Measurements from ENCODE around the gene JMJD8.
A peak's percentile ranks its signal among the peaks of the same experiment; 100 is the strongest.

The JMJD8 gene

DNA sequence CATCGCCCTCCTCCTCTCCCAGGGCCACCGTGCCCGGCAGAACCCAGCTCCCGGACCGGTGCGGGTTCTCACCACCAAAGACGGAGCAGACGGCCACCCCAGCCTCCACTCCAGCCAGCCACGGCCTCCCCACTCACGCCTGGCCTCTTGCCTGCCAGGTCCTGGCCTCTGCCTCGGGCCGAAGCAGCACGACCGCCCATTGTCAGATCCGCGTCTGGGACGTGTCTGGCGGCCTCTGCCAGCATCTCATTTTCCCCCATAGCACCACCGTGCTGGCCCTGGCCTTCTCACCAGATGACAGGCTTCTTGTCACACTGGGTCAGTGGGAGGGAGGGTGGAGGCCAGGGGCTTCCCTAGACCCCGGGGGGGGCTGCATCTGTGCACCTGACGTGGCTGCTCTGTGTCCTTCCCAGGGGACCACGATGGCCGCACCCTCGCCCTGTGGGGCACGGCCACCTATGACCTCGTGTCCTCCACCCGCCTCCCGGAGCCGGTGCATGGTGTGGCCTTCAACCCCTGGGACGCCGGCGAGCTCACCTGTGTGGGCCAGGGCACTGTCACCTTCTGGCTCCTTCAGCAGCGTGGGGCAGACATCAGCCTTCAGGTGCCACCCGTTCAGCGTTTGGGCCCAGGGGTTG lies 22.8 kb downstream of the JMJD8 start:
- no peak for DNase-seq (ENCODE audit: low spot score)

DNA sequence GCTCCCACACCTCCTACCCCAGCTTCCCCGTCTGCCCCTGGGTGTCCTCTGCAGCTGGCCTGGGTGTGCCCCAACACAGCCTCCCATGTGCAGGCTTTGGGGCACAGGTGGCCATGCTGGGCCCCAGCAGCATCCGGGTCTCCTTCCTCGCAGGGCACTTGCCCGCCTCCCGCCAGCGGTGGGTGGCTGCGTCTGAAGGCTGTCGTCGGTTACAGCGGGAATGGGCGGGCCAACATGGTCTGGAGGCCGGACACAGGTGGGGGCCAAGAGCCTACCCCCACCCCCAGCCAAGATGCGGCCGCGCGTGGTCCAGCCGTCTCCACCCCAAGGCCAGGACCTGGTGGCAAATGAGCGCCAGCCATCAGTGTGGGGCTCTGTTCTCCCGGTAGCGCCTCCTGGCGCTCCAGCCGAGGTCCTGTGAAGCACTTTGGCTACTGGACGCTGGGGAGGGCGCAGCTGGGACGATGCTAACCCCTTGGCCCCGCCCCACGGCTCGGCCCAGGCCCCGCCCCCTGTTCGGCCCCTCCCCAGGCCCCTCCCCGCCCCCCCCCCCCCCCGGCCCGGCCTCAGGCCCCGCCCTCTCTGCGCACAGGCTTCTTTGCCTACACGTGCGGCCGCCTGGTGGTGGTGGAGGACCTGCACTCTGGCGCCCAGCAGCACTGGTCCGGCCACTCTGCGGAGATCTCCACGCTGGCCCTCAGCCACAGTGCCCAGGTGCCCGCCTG lies 23.5 kb downstream of the JMJD8 start:
- DNase-seq (ENCODE audit: low spot score) = no peak

DNA sequence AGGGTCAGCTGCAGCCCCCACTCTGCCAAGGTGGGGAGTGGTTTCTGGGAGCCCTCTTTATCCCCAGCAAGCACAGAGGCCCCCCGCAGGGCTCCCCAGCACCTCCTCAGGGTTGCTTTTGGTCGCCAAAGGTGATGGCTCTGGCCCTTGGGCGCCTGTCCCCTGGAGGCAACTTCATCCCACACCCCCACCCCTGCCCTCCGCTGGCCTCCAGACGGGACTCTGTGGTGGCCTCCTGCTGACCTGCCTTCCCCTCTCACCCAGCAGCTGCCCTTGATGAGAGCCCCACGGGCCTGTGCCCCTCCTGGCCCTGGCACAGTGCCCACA lies 24.0 kb downstream of the JMJD8 start:
- DNase-seq (ENCODE audit: low spot score) = no peak

DNA sequence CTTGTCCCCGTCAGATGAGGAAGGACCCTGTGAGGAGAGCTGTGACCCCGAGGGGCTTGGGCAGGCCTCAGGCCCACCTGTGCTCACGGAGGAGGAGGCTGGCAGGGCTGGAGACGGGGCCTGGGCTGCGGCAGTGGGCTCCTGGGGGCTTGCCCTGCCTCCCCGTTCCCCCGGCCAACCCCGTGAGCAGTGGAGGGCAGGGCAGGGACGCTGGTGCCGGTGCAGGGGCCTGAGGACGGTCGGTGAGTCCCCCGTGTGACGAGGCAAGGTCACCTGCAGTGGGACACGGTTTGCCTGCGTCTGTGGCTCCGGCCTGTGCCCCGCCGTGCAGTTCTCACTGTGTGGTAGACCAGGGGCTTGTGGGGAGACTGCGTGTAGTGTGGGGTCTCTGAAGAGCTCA lies 24.5 kb downstream of the JMJD8 start:
- no peak for DNase-seq (ENCODE audit: low spot score)

DNA sequence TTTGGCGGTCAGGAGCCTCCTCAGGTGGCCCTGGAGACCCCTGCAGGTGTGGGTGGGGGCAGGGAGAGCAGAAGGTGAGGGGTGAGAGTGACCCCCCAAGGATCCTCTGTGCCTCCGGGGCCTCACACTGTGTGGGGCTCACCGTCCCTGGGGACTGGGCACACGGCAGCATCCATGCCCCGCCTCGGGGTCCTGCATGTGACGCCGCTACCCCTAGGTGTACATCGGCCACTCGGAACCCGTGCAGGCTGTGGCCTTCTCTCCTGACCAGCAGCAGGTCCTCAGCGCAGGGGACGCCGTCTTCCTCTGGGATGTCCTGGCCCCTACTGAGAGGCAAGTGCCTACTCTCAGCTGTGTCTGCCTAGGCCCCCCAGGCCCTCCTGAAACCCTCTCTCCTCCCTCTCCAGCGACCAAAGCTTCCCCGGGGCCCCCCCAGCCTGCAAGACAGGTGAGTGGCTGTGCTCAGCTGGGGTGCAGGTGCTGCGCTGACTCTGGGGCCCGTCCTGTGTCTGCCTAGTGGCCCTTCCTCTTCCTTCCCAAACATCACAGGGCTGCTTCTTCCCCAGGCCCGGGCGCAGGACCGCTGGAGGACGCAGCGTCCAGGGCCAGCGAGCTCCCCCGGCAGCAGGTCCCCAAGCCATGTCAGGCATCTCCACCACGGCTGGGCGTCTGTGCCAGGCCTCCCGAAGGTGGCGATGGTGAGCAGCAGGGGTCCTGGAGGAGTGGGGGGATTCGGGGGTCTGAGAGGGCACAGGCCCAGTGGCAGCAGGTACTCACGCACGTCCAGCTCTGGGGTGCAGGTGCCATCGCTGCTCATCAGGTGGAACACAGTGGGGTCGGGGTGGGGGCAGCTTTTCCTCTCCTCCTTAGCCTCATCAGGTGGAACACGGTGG lies 25.2 kb downstream of the JMJD8 start:
- no peak for DNase-seq (ENCODE audit: low spot score)

DNA sequence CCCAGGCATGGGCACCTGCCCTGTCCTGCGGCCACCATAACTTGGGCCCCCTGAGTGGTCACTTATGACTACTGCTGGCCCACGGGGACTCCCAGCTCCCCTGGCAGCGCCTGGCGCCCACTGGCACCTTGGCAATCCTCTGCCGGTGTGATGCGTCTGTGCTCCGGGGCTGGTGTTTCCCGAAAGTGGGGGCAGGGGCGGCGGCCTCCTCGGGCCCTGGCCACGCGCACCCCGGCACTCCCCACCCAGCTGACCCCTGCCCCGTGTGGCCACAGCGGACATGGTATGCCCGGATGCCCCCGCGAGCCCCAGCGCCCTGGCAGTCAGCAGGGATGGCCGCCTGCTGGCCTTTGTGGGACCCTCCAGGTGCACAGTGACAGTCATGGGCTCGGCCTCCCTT lies 26.6 kb downstream of the JMJD8 start:
- no peak for DNase-seq (ENCODE audit: low spot score)

DNA sequence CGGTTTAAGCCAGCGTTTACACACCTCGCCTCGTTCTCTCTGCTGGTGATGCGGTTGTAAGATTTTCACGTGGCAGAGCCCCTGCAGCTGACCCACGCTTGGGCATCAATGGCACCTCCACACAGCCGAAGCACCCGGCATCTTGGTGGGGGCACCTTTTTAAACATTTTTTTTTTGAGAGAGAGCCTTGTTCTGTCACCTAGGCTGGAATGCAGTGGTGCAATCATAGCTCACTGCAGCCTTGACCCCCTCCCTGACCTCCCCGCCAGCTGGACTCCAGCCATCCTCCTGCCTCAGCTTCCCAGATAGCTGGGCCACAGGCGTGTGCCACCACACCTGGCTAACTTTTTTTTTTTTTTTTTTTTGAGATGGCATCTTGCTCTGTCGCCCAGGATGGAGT lies 30.1 kb downstream of the JMJD8 start:
- no peak for DNase-seq (ENCODE audit: low spot score)

DNA sequence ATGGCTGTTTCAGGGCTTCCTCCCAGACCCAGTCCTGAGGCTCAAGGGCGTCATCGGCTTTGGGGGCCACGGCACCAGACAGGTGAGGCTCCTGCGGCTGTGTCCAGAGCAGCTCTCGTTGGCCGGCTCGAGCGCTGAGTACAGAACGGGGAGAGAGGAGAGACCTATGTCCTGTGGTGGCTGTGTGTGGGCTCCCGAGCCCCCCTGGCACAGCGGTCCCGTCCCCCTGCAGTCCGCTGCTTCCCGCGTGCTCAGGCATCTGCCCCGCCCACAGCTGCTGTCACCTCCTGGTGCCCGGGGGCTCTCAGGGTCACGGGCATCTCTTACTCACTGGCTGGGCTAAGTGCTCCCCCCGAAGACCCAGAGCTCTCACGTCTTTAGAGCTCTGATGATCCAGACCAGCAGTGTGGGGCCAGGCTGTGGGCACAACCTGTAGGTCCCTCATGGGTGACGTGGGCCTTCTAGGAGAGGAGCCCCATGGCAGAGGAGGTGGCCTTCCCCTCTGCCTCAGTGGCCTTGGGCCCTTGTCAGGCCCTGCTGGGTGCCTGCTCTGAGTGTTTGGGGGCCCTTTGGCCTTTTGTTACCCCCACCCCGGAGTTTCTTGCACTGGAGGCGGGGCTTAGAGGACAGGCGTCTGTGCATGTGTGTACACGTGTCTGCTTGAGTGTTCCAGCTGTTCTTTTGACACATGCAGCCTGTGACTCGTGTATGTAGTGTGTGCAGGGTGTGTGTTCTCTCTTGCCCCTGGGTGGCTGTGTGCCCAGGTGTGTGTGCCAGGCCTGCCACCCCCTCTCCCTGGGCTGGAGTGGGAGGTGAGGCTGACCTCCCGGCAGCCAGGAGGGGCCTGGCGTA lies 31.5 kb downstream of the JMJD8 start:
- no peak for DNase-seq (ENCODE audit: low spot score)

DNA sequence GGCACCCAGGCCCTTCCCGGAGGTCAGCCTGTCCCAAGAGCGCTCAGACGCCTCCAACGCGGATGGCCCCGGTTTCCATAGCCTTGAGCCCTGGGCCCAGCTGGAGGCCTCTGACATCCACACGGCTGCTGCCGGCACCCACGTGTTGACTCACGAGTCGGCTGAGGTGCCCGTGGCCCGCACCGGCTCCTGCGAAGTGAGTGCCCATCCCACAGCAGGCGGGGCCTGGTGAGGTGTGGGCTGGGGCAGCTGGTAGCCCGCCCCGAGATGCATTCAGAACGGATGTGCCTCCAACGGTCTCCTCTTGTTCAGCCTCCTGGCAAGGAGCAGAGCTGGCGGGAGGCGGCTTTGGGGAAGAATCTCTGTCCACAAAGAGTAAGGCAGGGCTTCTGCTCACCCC lies 32.3 kb downstream of the JMJD8 start:
- DNase-seq (ENCODE audit: low spot score) = no peak

DNA sequence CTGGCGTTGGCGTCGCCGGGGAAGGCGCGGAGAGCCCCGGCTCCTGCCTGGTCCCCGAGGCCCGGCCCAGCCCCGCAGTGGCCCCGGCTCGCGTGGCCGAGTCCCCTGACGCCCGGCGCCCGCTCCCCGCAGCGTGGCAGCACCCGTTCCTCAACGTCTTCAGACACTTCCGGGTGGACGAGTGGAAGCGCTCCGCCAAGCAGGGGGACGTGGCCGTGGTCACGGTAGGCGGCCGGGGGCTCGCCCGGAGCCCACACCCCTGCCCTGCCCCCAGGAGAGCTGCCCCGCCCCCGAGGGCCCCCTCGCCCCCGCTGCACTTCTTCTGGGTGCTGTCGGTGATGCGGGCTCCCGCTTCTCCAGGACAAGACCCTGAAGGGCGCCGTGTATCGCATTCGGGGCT lies 34.5 kb downstream of the JMJD8 start:
- DNase-seq (ENCODE audit: low spot score) = no peak

DNA sequence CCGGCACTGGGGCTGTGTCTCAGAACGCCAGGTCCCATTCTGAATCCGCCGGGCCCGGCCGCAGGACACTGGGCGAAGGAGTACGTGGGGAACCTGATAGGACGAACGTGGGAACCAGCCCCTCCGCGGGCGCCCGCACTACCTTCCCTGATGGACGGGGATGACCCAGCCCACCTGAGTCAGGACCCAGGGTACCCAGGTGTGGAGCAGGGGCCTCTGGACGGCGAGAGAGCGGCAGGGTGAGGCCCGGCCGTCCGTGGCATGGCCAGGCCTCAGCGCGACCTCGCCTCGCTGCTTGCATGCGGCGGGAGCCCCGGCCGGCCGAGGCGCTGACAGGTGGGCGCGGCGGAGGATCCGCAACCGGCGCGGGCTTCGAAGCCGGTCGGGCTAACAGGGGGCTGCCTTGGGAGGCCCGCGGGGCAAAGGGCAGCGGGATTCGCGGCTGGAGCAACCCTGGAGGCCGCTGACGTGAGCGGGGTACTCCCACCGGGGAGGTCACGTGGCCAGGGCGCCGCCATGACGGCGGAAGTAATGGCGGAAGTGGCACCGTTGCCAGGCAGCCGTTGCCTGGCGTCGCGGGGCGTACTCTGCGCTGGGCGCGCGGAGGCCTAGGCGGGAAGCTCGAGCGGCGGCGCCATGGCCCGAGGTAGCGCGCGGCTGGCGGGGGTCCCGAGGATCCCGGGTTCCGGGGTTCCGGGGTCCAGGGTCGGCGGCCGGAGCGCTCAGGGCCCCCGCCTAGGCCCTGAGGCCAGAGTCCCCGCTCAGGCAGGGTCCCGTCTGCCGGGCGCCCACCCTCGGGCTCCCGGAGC lies 35.1 kb downstream of the JMJD8 start, which contains the start of gene WDR90:
Gene WDR90, plus strand, starts transcription at position 585 of the 809 bp plus-strand sequence. Its CDS starts 52 bp downstream, at position 637.
- peak; percentile 95 for DNase-seq (ENCODE audit: low spot score)

DNA sequence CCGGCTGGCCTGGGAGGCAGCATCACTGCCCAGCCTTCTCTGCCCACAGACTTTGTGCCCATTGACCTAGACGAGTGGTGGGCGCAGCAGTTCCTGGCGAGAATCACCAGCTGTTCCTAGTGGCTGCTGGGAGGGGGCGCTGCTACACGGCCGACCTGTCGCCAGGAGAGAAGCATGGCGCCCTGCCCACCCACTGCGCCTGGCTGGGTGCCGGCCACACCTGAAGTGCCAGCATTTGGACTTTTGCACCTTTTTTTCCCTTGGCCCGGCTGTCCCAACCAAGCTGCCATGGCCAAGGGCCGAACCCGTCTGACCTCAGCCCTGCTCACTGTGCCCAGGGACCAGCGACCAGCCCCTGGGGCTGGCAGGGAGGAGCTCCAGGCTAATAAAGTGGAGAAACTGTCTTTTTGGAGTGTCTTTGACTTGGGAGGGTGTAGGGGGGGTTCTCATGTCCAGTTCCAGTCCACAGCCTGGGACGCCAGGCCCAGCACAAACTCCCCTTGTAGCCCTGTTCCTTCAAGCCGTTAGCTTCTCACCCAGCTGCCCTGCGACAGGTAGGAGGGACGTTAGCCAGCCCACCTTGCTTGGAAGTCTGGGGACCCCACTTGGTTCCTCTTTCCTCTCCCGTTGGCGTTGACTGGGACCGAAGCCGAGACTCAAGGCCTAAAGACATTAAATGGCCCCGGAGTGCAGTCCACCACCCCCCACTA lies 35.9 kb downstream of the JMJD8 start:
- peak; percentile 80 for DNase-seq (ENCODE audit: low spot score)

DNA sequence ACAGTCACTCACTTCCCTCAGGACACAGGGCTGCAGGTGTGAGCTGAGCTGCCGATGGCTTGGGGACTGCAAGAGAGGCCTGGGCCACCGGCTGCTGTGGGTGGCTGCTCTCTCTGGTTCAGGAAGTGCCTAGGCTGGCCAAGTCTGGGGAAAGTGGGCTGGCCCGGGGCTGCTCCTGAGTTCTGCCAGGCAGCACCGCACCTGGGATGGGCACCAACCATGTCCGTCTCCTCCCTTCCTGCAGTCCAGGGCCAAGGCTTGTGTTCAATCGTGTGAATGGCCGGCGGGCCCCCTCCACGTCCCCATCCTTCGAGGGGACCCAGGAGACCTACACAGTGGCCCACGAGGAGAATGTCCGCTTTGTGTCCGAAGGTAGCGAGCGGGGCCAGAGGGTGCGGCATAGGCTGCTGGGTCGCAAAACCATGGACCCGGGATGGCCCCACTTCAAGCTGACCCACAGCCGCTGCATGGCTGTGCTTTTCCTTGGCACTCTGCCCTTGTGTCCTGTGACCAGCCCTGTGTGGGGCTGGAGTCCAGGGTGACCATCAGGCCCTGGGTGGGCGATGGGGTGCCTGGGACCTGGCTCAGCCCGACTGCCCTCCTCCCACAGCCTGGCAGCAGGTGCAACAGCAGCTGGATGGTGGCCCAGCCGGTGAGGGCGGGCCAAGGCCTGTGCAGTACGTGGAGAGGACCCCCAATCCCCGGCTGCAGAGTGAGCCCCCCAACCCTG lies 36.8 kb downstream of the JMJD8 start:
- no peak for DNase-seq (ENCODE audit: low spot score)

DNA sequence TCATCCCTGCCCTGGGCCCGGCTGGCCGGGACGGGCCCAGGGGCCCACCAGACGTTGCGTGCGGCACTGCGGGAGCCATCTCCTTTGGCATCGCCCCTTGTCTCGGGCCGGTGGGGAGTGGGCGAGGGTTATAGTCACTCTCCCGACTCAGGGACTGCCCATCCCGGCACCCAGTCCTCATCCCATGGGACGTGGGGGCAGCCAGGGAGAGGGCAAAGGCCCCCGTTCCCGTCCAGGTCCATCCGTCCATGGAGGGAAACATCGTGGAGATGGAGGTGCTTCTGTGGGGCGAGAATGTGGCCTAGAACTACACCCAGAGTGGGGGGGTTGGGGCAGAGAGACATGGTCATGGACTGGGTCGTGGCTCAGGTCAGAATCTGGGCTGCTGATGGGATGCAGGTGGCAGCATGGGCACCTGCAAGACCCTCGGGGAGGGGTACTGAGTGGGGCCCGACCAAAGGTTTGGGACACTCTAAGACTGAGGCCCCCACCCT lies 37.4 kb downstream of the JMJD8 start:
- DNase-seq (ENCODE audit: low spot score) = no peak

DNA sequence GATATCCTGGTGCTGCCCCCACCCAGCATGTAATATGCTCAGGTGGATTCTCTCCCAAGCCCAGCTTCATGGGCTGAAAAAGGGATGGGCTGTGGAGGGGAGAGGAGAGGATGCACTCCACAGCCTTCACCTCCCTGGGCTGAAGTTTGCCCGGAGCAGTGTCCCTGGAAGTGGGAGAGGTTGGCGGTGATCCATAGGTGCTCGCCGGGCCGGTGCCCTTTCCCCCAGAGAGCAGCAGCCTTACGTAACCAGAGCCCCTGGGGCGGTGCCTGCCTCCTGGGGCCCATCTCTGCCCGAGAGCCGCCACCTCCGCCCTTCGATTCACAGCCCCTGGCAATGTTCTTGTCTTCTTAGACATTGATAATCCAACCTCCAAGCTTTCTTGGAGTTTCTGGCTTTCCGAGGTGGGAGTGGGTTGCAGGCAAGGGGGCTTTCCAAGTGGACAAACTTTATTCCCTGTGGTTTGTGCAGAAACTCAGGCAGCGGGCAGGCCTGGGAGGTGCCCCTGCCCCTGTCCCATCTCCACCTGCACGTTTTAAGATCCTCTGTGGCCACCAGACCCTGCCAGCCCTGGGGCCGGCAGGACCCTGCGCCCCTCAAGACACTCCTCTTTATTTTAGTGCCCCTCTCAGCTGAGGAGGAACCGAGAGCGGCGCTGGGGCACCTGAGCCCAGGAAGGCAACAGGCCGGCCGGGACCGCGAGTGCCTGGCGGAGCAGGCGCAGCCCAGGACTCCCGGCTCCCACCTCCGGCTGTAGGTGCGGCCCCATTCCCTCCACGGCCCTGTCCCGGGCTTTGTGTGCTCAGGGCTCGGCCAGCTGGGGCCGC lies 38.1 kb downstream of the JMJD8 start:
- DNase-seq (ENCODE audit: low spot score) = peak; percentile 44

DNA sequence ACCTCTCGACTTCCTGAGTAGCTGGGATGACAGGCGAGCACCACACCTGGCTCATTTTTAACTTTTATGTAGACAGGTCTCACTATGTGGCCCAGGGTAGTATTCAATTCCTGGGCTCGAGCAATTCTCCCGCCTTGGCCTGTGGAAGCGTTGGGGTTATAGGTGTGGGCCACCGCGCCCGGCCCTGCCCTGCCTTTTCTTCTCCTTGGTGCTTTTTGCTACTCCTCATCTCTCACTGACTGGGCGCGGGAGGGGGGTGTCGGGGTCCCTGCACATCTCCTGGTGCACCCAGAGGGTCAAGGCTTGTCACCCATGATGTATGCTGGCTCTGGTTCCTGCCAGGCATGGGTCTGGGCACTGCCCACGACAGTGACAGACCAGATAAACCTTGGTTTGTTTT lies 39.6 kb downstream of the JMJD8 start:
- no peak for DNase-seq (ENCODE audit: low spot score)

DNA sequence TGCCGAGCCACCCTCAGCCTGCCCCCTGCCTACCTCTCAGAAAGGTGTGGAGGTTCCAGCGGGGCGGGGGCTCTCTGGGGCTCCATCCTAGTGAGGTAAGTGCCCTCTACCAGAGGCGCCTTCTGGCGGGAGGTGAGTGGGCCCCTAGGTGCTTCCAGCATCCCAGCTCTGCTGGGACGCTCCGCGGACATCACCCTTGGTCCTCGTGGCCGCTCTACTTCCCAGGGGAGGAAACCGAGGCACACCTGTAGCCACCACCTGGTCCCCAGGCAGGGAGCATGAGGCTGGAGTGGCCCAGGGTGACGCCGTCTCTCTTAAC lies 41.1 kb downstream of the JMJD8 start:
- no peak for DNase-seq (ENCODE audit: low spot score)

DNA sequence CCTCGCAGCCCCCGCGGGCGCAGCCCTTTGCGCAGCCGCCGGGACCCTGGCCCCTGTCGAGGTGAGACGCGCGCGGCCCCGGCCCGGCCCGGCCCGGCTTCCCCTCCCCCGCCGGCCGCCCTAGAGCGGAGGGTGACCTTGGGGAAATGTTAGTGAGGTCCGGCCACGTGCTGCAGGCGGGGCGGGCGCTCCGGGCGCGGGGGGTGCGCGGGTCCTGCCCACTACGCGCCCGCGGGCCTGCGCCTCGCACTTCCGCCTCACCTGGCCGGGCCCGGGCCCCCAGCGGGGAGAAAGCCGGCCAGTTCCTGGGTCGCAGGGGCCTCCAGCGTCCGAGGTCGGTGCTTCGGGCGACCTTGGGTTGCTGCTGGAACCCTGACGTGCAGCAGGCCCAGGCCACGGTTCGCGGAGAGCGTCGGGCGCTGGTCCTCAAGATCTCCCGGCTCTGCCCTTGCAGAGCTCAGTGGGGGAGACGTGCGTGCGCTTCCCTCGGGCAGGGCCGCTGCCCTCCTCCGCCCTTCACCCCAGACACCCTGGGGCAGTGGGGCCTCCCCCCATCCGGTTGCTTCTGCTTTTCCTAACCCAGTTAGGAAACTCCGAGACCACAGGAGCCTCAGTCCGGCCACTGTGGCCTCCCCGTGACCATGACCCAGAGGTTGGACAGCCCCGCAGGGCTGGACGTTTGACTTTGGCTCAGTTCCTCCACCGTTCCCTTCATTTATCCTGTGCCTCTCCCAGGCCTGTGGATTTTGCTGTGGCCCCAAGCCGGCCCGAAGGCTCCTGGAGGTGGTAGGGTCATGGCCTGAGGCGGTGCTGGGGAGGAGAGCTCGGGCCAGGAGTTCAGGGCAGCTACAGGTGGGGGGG lies 41.7 kb downstream of the JMJD8 start:
- peak; percentile 63 for DNase-seq (ENCODE audit: low spot score)
